Skeletal muscle satellite cell (primary cell): ENCODE measurements around the gene ATP9B.
A peak's percentile ranks its signal among the peaks of the same experiment; 100 is the strongest.
"Not testable (repeated sequence)": the region's sequence is repeated elsewhere in the genome, so short reads cannot be mapped to it uniquely, and the experiment has no call there.

Experiments
- H3K27me3 ChIP-seq: 2 replicates; pipeline ENCODE4 v1.7.0; 2013; ENCODE audit warnings: low read length; ENCODE audit not compliant: control insufficient read depth, insufficient read depth
- H3K36me3 ChIP-seq: 2 replicates; pipeline ENCODE4 v1.7.0; 2013; ENCODE audit warnings: mild to moderate bottlenecking, control low read depth, low read length; ENCODE audit not compliant: insufficient read depth
- H3K4me1 ChIP-seq: 2 replicates; pipeline ENCODE4 v1.7.0; 2013; ENCODE audit warnings: low read length; ENCODE audit not compliant: control insufficient read depth, insufficient read depth
- H3K4me2 ChIP-seq: 2 replicates; pipeline ENCODE4 v1.7.0; 2013; ENCODE audit warnings: mild to moderate bottlenecking, low read length
- H3K4me3 ChIP-seq: 2 replicates; pipeline ENCODE4 v1.7.0; 2013; ENCODE audit warnings: low read length
- H3K9ac ChIP-seq: 2 replicates; pipeline ENCODE4 v1.7.0; 2013; ENCODE audit warnings: mild to moderate bottlenecking, low read depth, low read length, moderate library complexity
- H3K9me3 ChIP-seq: replicated peaks from 2 replicates; pipeline ENCODE4 v1.7.0; 2013; ENCODE audit warnings: mild to moderate bottlenecking, control low read depth, low read length

Gene ATP9B

DNA sequence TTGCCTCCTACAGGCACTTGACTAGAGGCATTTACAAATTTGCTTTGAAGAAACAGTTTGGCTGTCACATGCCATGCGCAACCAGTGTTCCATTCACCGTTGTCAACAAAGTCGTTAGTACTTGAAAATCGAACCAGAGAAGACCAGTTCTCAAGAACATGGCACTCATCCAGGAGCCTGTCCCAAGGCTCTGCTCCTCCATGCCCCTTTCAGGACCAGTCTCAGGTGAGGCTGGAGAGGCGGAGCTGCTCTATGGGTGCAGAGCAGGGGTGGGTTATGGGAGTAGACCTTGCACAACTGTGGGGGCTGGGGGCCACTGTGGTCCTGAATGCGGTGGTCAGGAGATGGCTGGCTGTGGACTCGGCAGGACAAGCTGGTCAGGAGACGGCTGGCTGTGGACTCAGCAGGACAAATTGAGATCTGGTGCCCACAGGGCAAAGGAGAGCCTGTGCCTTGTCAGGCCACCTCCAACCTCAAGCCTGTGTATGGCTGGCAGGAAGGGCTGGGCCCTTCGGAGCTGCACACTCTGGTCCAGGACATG, 12.3 kb upstream of the ATP9B start:
- Histone ChIP-seq H3K9me3 (no peaks in the 10 kb centered on the region), H3K4me2 (no peak overlapping the region), H3K9ac (no peak overlapping the region), H3K27me3 (no peaks in the 10 kb centered on the region), H3K36me3 (no peaks in the 10 kb centered on the region), H3K4me1 (no peaks in the 10 kb centered on the region), H3K4me3 (no peak overlapping the region)

DNA sequence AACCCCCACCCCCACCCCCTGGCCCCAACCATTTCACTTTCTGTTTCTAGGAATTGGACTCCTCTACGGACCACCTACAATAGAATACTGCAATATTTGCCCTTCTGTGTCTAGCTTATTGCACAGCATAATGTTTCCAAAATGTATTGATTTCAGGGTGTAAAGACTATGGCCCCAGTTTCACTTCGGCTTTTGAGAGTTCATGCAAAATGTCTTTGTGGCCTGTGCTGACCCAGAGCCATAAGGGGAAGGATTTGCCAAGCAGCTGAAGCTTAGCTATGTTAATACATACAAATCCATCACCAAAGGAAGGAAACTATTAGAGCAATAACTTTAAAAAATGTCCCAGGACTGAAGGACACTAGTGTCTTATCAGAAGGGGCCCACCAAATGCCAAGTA, 11.2 kb upstream of the ATP9B start:
- Histone ChIP-seq H3K4me2 (no peak overlapping the region), H3K4me1 (no peaks in the 10 kb centered on the region), H3K36me3 (no peaks in the 10 kb centered on the region), H3K9ac (no peak overlapping the region), H3K9me3 (no peaks in the 10 kb centered on the region), H3K27me3 (no peaks in the 10 kb centered on the region), H3K4me3 (no peak overlapping the region)

DNA sequence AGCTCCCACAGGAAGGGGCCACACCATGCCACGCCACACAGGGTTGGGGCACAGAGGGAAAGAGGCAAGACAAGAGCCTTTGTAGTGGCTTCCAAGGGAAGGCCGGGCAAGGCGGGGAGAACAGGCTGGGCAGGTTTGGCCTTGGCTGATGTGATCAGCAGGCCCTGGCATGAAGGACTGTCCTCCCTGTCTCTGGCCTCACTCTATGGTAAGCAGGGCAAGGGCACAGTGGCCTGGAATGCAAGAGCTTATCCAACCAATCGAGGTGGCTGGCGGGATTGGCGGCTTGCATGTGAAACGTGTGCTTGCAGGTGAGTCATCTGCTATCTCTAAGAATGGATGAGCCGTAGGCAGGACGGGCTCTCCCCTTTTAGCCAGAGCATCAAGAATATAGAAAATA, 6.4 kb upstream of the ATP9B start:
- Histone ChIP-seq H3K9ac (no peak overlapping the region), H3K4me2 (no peak overlapping the region), H3K4me3 (no peak overlapping the region), H3K4me1 (no peaks in the 10 kb centered on the region), H3K36me3 (no peaks in the 10 kb centered on the region), H3K9me3 (no peaks in the 10 kb centered on the region), H3K27me3 (no peaks in the 10 kb centered on the region)

DNA sequence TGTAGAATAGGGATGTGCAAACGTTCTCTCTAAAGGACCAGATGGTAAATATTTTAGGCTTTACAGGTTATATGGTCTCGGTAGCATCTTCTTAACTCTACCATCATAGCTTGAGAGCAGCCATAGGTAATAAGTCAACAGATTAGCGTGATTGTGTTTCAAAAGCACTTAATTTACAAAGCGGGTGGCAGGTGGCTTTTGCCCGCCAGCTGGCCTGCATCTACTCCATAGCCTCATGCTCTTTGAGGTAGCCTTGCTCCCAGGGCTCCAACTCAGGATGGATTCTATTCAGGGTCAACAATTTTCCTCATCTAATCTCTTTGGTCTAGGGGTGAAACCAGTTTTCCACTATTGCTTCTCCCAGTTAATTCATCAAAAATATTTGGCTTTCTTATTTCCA, 5.0 kb upstream of the ATP9B start:
- no peak overlapping the region for H3K4me3 ChIP-seq
- no peaks in the 10 kb centered on the region for H3K27me3 ChIP-seq
- no peak overlapping the region for H3K4me2 ChIP-seq
- H3K9me3 ChIP-seq: no peaks in the 10 kb centered on the region
- no peak overlapping the region for H3K9ac ChIP-seq
- H3K4me1 ChIP-seq: peaks cover 7% of the 10 kb centered on the region
- no peaks in the 10 kb centered on the region for H3K36me3 ChIP-seq

DNA sequence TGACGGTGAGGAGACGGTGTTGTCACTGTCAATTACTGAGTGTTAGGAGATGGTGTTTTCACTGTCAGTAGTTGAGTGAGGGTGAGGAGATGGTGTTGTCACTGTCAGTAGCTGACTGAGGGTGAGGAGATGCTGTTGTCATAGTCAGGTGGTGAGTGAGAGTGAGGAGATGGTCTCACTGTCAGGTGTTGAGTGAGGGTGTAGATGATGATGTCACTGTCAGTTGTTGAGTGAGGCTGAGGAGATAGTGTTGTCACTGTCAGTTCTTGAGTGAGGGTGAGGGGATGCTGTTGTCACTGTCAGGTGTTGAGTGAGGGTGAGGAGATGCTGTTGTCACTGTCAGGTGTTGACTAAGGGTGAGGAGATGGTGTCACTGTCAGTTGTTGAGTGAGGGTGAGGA, 3.4 kb upstream of the ATP9B start:
- Histone ChIP-seq H3K9me3 (no peaks in the 10 kb centered on the region), H3K36me3 (no peaks in the 10 kb centered on the region), H3K4me3 (no peak overlapping the region), H3K27me3 (no peaks in the 10 kb centered on the region), H3K4me1 (peaks cover 13% of the 10 kb centered on the region), H3K9ac (no peak overlapping the region), H3K4me2 (no peak overlapping the region)

DNA sequence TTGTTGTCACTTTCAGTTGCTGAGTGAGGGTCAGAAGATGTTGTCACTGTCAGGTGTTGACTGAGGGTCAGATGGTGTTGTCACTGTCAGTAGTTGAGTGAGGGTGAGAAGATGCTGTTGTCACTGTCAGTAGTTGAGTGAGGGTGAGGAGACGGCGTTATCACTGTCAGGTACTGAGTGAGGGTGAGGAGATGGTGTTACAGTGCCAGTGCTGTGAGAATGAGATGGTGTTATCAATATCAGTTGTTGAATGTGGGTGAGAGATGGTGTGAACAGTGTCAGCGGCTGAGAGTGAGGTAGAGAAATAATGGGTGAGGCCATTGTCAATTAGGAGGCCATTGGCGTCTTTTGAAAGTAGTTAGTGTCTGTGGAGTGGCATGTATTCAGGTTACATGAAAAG, 1.6 kb upstream of the ATP9B start:
- H3K4me3 ChIP-seq: no peak overlapping the region
- no peaks in the 10 kb centered on the region for H3K9me3 ChIP-seq
- H3K4me2 ChIP-seq: no peak overlapping the region
- H3K4me1 ChIP-seq: peaks cover 16% of the 10 kb centered on the region
- no peaks in the 10 kb centered on the region for H3K36me3 ChIP-seq
- no peaks in the 10 kb centered on the region for H3K27me3 ChIP-seq
- no peak overlapping the region for H3K9ac ChIP-seq

DNA sequence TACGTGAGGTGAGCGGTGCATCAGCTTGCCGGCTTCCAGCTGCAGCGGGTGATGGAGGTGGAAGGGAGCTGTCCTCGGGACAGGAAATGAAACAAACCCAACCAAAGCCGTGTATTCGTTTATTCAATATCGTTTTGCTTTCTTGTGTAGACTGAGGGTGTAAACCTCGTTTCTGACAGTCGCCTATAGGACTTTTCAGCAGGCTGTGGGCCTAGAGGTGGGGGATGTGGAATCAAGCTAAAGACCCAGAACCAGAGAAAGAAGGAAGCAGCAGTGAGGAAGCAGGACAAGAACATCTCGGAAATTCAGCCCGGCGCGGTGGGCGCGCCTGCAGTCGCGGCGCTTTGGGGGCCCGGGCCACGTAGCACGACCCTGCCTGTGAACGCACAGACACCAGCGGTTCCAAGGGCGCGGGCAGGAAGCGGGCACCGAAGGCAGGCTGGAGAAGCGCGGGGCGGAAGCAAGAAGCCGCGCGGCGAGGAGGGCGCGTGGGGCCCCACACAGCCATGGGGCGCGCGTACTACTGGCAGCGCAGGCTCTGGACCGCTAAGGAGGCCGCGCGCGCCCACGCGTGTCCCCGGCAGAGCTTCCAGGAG, 755 bp upstream of the ATP9B start:
- Histone ChIP-seq H3K4me1 (peaks cover 16% of the 10 kb centered on the region), H3K4me2 (peak overlapping the region; percentile 83), H3K36me3 (no peaks in the 10 kb centered on the region), H3K9ac (peak overlapping the region; percentile 58), H3K27me3 (no peaks in the 10 kb centered on the region), H3K9me3 (no peaks in the 10 kb centered on the region), H3K4me3 (peak overlapping the region; percentile 80)

DNA sequence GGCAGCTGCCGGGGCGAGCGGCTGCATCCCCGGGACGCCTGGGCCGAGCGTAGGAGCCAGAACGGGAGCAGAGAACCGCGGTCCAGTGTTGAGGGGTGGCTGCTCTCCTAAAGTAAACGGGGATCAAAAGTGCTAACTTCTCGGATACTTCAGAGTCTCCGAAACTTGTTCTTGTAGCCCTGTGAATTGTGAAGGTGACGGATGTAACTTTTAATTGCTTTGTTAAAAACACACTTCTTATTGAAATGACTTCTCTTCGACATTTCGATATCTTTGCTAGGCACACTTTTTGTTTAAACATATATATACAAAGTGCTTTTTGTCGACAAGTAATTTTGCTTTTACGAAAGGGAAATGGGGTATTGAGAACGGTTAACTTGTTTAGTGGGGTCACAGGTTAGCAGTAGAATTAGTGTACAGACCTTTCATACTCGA, 540 bp downstream of the ATP9B start:
- peak overlapping the region; percentile 90 for H3K9ac ChIP-seq
- H3K27me3 ChIP-seq: no peaks in the 10 kb centered on the region
- peak overlapping the region; percentile 80 for H3K4me2 ChIP-seq
- no peaks in the 10 kb centered on the region for H3K9me3 ChIP-seq
- H3K4me3 ChIP-seq: peak overlapping the region; percentile 80
- H3K36me3 ChIP-seq: no peaks in the 10 kb centered on the region
- H3K4me1 ChIP-seq: peaks cover 16% of the 10 kb centered on the region

DNA sequence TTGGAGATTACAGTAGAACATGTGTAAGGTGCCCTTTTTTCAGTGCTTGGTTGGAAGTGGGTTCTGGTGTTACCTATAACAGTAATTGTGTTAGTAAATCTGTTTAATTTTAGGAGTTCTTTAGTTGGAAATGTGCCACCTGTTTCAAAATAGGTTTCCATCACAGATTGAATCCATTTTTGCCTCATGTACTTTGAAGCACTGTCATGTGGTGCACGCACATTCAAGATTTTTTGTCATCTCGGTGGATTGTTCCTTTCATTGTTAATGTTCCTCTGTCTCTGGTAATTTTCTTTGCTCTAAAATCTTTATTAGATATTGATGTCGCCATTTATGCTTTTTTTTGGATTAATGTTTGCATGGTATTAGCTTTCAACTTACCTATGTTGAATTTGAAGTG, 1.3 kb downstream of the ATP9B start:
- Histone ChIP-seq H3K9ac (peak overlapping the region; percentile 90), H3K4me1 (peaks cover 16% of the 10 kb centered on the region), H3K4me3 (peak overlapping the region; percentile 80), H3K9me3 (no peaks in the 10 kb centered on the region), H3K36me3 (no peaks in the 10 kb centered on the region), H3K27me3 (no peaks in the 10 kb centered on the region), H3K4me2 (peak overlapping the region; percentile 80)

DNA sequence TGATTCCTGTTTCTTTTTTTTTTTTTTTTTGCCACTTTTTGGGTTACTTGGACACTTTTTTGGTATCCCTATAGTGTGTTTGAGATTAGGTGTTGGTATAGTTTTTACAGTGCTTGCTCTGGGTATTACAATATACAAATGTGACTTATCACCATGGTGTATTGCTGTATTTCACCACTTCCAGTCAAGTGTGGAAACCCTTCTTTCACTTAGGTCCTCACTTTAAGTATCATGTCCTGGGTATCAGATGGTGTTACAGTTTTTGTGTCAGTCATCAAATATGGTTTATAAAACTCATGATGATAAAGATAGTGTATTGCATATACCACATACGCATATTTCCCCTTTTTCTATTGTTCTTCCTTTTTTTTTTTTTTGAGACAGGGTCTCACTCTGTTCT, 1.8 kb downstream of the ATP9B start:
- Histone ChIP-seq H3K4me2 (no peak overlapping the region), H3K9ac (no peak overlapping the region), H3K4me3 (no peak overlapping the region), H3K36me3 (no peaks in the 10 kb centered on the region), H3K4me1 (peaks cover 16% of the 10 kb centered on the region), H3K9me3 (no peaks in the 10 kb centered on the region), H3K27me3 (no peaks in the 10 kb centered on the region)

DNA sequence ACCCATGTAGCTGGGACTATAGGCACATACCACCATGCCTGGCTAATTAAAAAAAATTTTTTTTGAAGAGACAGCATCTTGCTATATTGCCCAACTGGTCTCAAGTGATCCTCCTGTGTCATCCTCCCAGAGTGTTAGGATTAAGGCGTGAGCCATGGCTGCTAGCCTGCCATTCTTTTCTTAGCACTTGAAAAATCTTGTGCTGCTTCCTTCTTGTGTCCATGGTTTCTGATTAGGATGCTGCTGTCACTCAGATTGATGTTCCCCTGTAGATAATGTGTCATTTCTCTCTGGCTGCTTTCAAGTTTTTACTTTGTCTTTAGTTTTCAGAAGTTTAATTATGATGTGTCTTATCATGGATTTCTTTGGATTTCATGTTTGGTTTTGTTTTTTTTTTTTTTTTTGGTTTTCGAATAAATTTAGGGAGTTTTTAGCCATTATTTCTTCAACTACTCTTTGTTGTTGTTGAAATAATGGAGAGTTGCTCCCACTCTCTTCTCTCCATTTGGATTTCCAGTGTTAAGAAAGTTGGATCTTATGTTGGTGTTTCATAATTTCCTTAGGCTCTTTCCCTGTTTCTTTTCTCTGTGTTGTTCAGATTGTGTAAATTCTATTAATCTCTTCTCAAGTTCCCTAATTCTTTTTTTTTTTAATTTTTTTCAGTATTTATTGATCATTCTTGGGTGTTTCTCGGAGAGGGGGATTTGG, 2.5 kb downstream of the ATP9B start:
- Histone ChIP-seq H3K36me3 (no peaks in the 10 kb centered on the region), H3K9ac (no peak overlapping the region), H3K9me3 (no peaks in the 10 kb centered on the region), H3K4me1 (peaks cover 16% of the 10 kb centered on the region), H3K4me3 (no peak overlapping the region), H3K27me3 (no peaks in the 10 kb centered on the region), H3K4me2 (no peak overlapping the region)

DNA sequence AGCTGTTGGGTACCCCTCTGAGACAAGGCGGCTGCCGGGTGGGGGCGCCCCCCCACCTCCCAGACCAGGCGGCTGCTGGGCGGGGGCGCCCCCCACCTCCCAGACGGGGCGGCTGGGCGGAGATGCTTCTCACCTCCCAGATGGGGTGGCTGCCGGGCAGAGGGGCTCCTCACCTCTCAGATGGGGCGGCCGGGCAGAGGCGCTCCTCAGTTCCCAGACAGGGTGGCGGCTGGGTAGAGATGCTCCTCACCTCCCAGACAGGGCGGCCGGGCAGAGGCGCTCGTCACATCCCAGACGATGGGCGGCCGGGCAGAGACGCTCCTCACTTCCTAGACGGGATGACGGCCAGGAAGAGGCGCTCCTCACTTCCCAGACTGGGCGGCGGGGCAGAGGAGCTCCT, 3.5 kb downstream of the ATP9B start:
- H3K36me3 ChIP-seq, H3K27me3 ChIP-seq, H3K4me2 ChIP-seq, H3K9ac ChIP-seq, H3K9me3 ChIP-seq, H3K4me3 ChIP-seq: not testable (repeated sequence)
- H3K4me1 ChIP-seq: peaks cover 16% of the 10 kb centered on the region
